Smooth muscle cell (in vitro differentiated cells): ENCODE measurements around the gene C1orf159. TPM values are rescaled to one million over a fixed set of nuclear protein-coding genes. Genes with fewer than 3 reads are reported as not detected.

ENCODE experiments used
- DNase-seq: peaks from one replicate; lab custom pipeline; 2025; ENCODE audit not compliant: unreplicated experiment; lab: John Stamatoyannopoulos, UW
- H2AFZ ChIP-seq: fragments of 200-600 bp; sonication (generic); 2 replicates; pipeline ENCODE4 v1.6.0; 2016; ENCODE audit warnings: antibody characterized with exemption, low read depth, mild to moderate bottlenecking
- H3F3A ChIP-seq: fragments of 200-600 bp; sonication (generic); 2 replicates; pipeline ENCODE4 v1.6.0; 2017; ENCODE audit warnings: antibody characterized with exemption, low read depth
- H3K27ac ChIP-seq: fragments of 200-600 bp; sonication (generic); 2 replicates; pipeline ENCODE4 v1.5.1; 2016; ENCODE audit warnings: low read depth, mild to moderate bottlenecking
- H3K27me3 ChIP-seq: fragments of 200-600 bp; sonication (generic); 2 replicates; pipeline ENCODE4 v1.6.1; 2016; ENCODE audit warnings: low read depth, mild to moderate bottlenecking
- H3K36me3 ChIP-seq: fragments of 200-600 bp; sonication (generic); 2 replicates; pipeline ENCODE4 v1.5.1; 2016; ENCODE audit warnings: low read depth
- H3K4me1 ChIP-seq: fragments of 200-600 bp; sonication (generic); 2 replicates; pipeline ENCODE4 v1.5.1; 2016; ENCODE audit warnings: low read depth
- H3K4me2 ChIP-seq: fragments of 200-600 bp; sonication (generic); 2 replicates; pipeline ENCODE4 v1.6.0; 2016; ENCODE audit warnings: mild to moderate bottlenecking
- H3K4me3 ChIP-seq: fragments of 200-600 bp; sonication (generic); 2 replicates; pipeline ENCODE4 v1.5.1; 2016; ENCODE audit warnings: mild to moderate bottlenecking
- H3K79me2 ChIP-seq: fragments of 200-600 bp; sonication (generic); 2 replicates; pipeline ENCODE4 v1.6.0; 2016; ENCODE audit warnings: low read depth, mild to moderate bottlenecking
- H3K9ac ChIP-seq: fragments of 200-600 bp; sonication (generic); 2 replicates; pipeline ENCODE4 v1.6.0; 2016; ENCODE audit warnings: low read depth
- H3K9me3 ChIP-seq: fragments of 200-600 bp; sonication (generic); replicated peaks from 2 replicates; pipeline ENCODE4 v1.5.1; 2016; ENCODE audit warnings: low read depth
- H4K20me1 ChIP-seq: fragments of 200-600 bp; sonication (generic); 2 replicates; pipeline ENCODE4 v1.6.0; 2016; ENCODE audit warnings: low read depth
- CTCF ChIP-seq: fragments of 200-600 bp; sonication (generic); IDR thresholded peaks from 2 replicates; pipeline ENCODE4 v1.5.1; 2017; ENCODE audit warnings: borderline replicate concordance, mild to moderate bottlenecking, antibody characterized with exemption; ENCODE audit not compliant: insufficient read depth, poor library complexity, severe bottlenecking
- WGBS: methylation state at CpG from one replicate; pipeline ENCODE4 v1.1.7; 2016; ENCODE audit warnings: low lambda C conversion rate; 5-methylcytosine and 5-hydroxymethylcytosine counted together
- polyA plus RNA-seq: library from polyadenylated mRNA; unstranded; fragments of >200 nt; fragmentation: Nextera tagmentation; extraction: Ambion mirVana; gene quantifications from 2 replicates; pipeline ENCODE4 v1.2.1, GENCODE V29; 2016
- total RNA-seq: library from RNA; depleted of rRNA; stranded (reverse); fragments of >200 nt; gene quantifications from 2 replicates; pipeline ENCODE4 v1.2.3, GENCODE V29; 2014

C1orf159 gene
- total and polyA plus RNA-seq, 2 experiments from 2014 or later, result 20.2 to 24.5 TPM

GRCh38 chr1:1120866-1121591 is 5.1 kb upstream of the C1orf159 start:
- Histone ChIP-seq H3K4me3 (no peak overlapping the region), H3K27ac (no peak overlapping the region), H4K20me1 (no peaks in the 10 kb centered on the region), H2AFZ (no peak overlapping the region), H3K36me3 (no peaks in the 10 kb centered on the region), H3K9ac (no peak overlapping the region), H3K4me2 (no peak overlapping the region), H3K79me2 (no peaks in the 10 kb centered on the region), H3K27me3 (no peaks in the 10 kb centered on the region), H3F3A (no peaks in the 10 kb centered on the region), H3K4me1 (no peaks in the 10 kb centered on the region), H3K9me3 (no peaks in the 10 kb centered on the region)
- no peak for DNase-seq
- WGBS, result 87% methylated on average over 21 of the region's 25 CpGs
- no peak for TF ChIP-seq CTCF

- Histone ChIP-seq H3K27me3 (no peaks in the 10 kb centered on the region), H3K27ac (no peak overlapping the region), H3K79me2 (peaks cover 2% of the 10 kb centered on the region), H3K9me3 (no peaks in the 10 kb centered on the region), H3K36me3 (no peaks in the 10 kb centered on the region), H3K4me2 (no peak overlapping the region), H3K4me1 (no peaks in the 10 kb centered on the region), H3F3A (no peaks in the 10 kb centered on the region), H4K20me1 (no peaks in the 10 kb centered on the region), H3K4me3 (no peak overlapping the region), H2AFZ (no peak overlapping the region), H3K9ac (no peak overlapping the region)
- WGBS, result 88% methylated on average over 16 of the region's 16 CpGs
- TF ChIP-seq CTCF, result no peak
- DNase-seq, result no peak
Measured at GRCh38 chr1:1120096-1120495, 4.2 kb upstream of the C1orf159 start.

- no peaks in the 10 kb centered on the region for H4K20me1 ChIP-seq
- no peaks in the 10 kb centered on the region for H3K36me3 ChIP-seq
- H3K27ac ChIP-seq, result no peak overlapping the region
- no peak for DNase-seq
- H2AFZ ChIP-seq, result no peak overlapping the region
- H3K9ac ChIP-seq, result no peak overlapping the region
- no peaks in the 10 kb centered on the region for H3K4me1 ChIP-seq
- no peaks in the 10 kb centered on the region for H3K9me3 ChIP-seq
- H3F3A ChIP-seq, result no peaks in the 10 kb centered on the region
- no peak overlapping the region for H3K4me2 ChIP-seq
- H3K4me3 ChIP-seq, result no peak overlapping the region
- peaks cover 8% of the 10 kb centered on the region for H3K79me2 ChIP-seq
- no peak for TF ChIP-seq CTCF
- no peaks in the 10 kb centered on the region for H3K27me3 ChIP-seq
- WGBS, result 84% methylated on average over 20 of the region's 20 CpGs
Measured at GRCh38 chr1:1119272-1119890, 3.5 kb upstream of the C1orf159 start.

GRCh38 chr1:1118876-1119220 is 3.0 kb upstream of the C1orf159 start:
- Histone ChIP-seq H3K4me3 (no peak overlapping the region), H3K79me2 (peaks cover 8% of the 10 kb centered on the region), H3K9me3 (no peaks in the 10 kb centered on the region), H3K27me3 (no peaks in the 10 kb centered on the region), H3K9ac (no peak overlapping the region), H3K4me1 (no peaks in the 10 kb centered on the region), H3K36me3 (no peaks in the 10 kb centered on the region), H4K20me1 (no peaks in the 10 kb centered on the region), H3K27ac (no peak overlapping the region), H2AFZ (no peak overlapping the region), H3F3A (no peaks in the 10 kb centered on the region), H3K4me2 (no peak overlapping the region)
- DNase-seq, result no peak
- WGBS, result 92% methylated on average over 11 of the region's 11 CpGs
- no peak for TF ChIP-seq CTCF
